ENCODE measurements around the gene GLCCI1.

Gene GLCCI1

GRCh38 chr7:8105449-8106095 lies 137.0 kb downstream of the GLCCI1 start:
- Histone ChIP-seq H2AFZ (ENCODE audit: low read depth, low read length, severe bottlenecking) (no peak overlapping the region), H4K20me1 (ENCODE audit: low read depth, low read length) (no peaks in the 10 kb centered on the region), H3K79me2 (ENCODE audit: insufficient read depth, low read length) (no peaks in the 10 kb centered on the region), H3K9me2 (replicated peaks; ENCODE audit: insufficient read depth, low read length) (no peaks in the 10 kb centered on the region), H3K36me3 (ENCODE audit: low read length) (no peaks in the 10 kb centered on the region), H3K4me2 (ENCODE audit: low read depth, low read length, poor library complexity, severe bottlenecking) (no peak overlapping the region), H3F3A (ENCODE audit: insufficient read depth) (no peaks in the 10 kb centered on the region), H3K4me3 (ENCODE audit: insufficient read depth, low read length, poor library complexity, severe bottlenecking) (no peak overlapping the region), H3K9ac (ENCODE audit: low read length) (no peak overlapping the region), H3K9me3 (ENCODE audit: insufficient read depth, low read length) (no peaks in the 10 kb centered on the region), H3K27ac (ENCODE audit: low read depth, low read length) (no peak overlapping the region), H3K27me3 (ENCODE audit: low read length) (no peaks in the 10 kb centered on the region)
- TF ChIP-seq CTCF (IDR thresholded peaks at IDR 0.05; ENCODE audit: insufficient read depth, low read length, poor library complexity, severe bottlenecking) (no peak), EZH2phosphoT487 (conservative IDR thresholded peaks at IDR 0.05; ENCODE audit: low read length) (no peak)

- Histone ChIP-seq H3K4me3 (ENCODE audit: insufficient read depth, low read length, poor library complexity, severe bottlenecking) (no peak overlapping the region), H3K79me2 (ENCODE audit: insufficient read depth, low read length) (no peaks in the 10 kb centered on the region), H3K9me2 (replicated peaks; ENCODE audit: insufficient read depth, low read length) (no peaks in the 10 kb centered on the region), H3K9ac (ENCODE audit: low read length) (no peak overlapping the region), H2AFZ (ENCODE audit: low read depth, low read length, severe bottlenecking) (no peak overlapping the region), H3F3A (ENCODE audit: insufficient read depth) (no peaks in the 10 kb centered on the region), H3K4me2 (ENCODE audit: low read depth, low read length, poor library complexity, severe bottlenecking) (no peak overlapping the region), H3K36me3 (ENCODE audit: low read length) (no peaks in the 10 kb centered on the region), H3K27me3 (ENCODE audit: low read length) (no peaks in the 10 kb centered on the region), H4K20me1 (ENCODE audit: low read depth, low read length) (no peaks in the 10 kb centered on the region), H3K27ac (ENCODE audit: low read depth, low read length) (no peak overlapping the region), H3K9me3 (ENCODE audit: insufficient read depth, low read length) (no peaks in the 10 kb centered on the region)
- no peak for TF ChIP-seq CTCF (IDR thresholded peaks at IDR 0.05; ENCODE audit: insufficient read depth, low read length, poor library complexity, severe bottlenecking)
- no peak for TF ChIP-seq EZH2phosphoT487 (conservative IDR thresholded peaks at IDR 0.05; ENCODE audit: low read length)
Measured at GRCh38 chr7:8109196-8110022, 140.8 kb downstream of the GLCCI1 start.

- H3K27ac ChIP-seq (ENCODE audit: low read depth, low read length) = no peak overlapping the region
- no peaks in the 10 kb centered on the region for H3K9me3 ChIP-seq (ENCODE audit: insufficient read depth, low read length)
- H4K20me1 ChIP-seq (ENCODE audit: low read depth, low read length) = no peaks in the 10 kb centered on the region
- no peak for TF ChIP-seq EZH2phosphoT487 (conservative IDR thresholded peaks at IDR 0.05; ENCODE audit: low read length)
- no peak for TF ChIP-seq CTCF (IDR thresholded peaks at IDR 0.05; ENCODE audit: insufficient read depth, low read length, poor library complexity, severe bottlenecking)
- H3K9ac ChIP-seq (ENCODE audit: low read length) = no peak overlapping the region
- H2AFZ ChIP-seq (ENCODE audit: low read depth, low read length, severe bottlenecking) = no peak overlapping the region
- H3F3A ChIP-seq (ENCODE audit: insufficient read depth) = no peaks in the 10 kb centered on the region
- no peaks in the 10 kb centered on the region for H3K79me2 ChIP-seq (ENCODE audit: insufficient read depth, low read length)
- no peaks in the 10 kb centered on the region for H3K36me3 ChIP-seq (ENCODE audit: low read length)
- H3K27me3 ChIP-seq (ENCODE audit: low read length) = no peaks in the 10 kb centered on the region
- H3K4me3 ChIP-seq (ENCODE audit: insufficient read depth, low read length, poor library complexity, severe bottlenecking) = no peak overlapping the region
- H3K9me2 ChIP-seq (replicated peaks; ENCODE audit: insufficient read depth, low read length) = no peaks in the 10 kb centered on the region
- H3K4me2 ChIP-seq (ENCODE audit: low read depth, low read length, poor library complexity, severe bottlenecking) = no peak overlapping the region
Measured at GRCh38 chr7:8111282-8111960, 142.8 kb downstream of the GLCCI1 start.
